LNCAP (cell line): ENCODE data around the gene TMEM245.

ENCODE experiments used
- CTCF ChIP-seq: fragments of 450-650 bp; IDR thresholded peaks from 2 replicates; pipeline ENCODE4 v1.5.1; 2017; ENCODE audit warnings: mild to moderate bottlenecking

Gene TMEM245

GRCh38 chr9:108983885-108984284 lies 135.9 kb downstream of the TMEM245 start:
- TF ChIP-seq CTCF = no peak

- TF ChIP-seq CTCF = no peak
These were observed 138.9 kb downstream of the TMEM245 start for GRCh38 chr9:108980893-108981292.

- no peak for TF ChIP-seq CTCF
These were observed 141.5 kb downstream of the TMEM245 start for GRCh38 chr9:108978205-108978604.

- TF ChIP-seq CTCF = no peak
These were observed 145.9 kb downstream of the TMEM245 start for GRCh38 chr9:108973895-108974294.

GRCh38 chr9:108972626-108973209 lies 147.0 kb downstream of the TMEM245 start:
- no peak for TF ChIP-seq CTCF

GRCh38 chr9:108972186-108972585 lies 147.6 kb downstream of the TMEM245 start:
- no peak for TF ChIP-seq CTCF

- TF ChIP-seq CTCF = no peak
These were observed 151.8 kb downstream of the TMEM245 start for GRCh38 chr9:108967916-108968315.
